SIG-M5 treated with dmso at 0.1 percent for 504 hours (cell line): Measurements from ENCODE around the gene NEURL1.
A peak's percentile ranks its signal among the peaks of the same experiment; 100 is the strongest.

Experiments used
- DNase-seq: peaks from one replicate; lab custom pipeline; 2025; ENCODE audit not compliant: unreplicated experiment; lab: John Stamatoyannopoulos, UW

Gene NEURL1

GRCh38 chr10:103545366-103545765 lies 51.9 kb downstream of the NEURL1 start:
- no peak for DNase-seq

- DNase-seq = no peak
Observed at GRCh38 chr10:103545771-103546281, 52.3 kb downstream of the NEURL1 start.

- DNase-seq = no peak
Observed at GRCh38 chr10:103546401-103546800, 52.9 kb downstream of the NEURL1 start.

- no peak for DNase-seq
Observed at GRCh38 chr10:103547391-103547946, 54.0 kb downstream of the NEURL1 start.

GRCh38 chr10:103548006-103548405 lies 54.5 kb downstream of the NEURL1 start:
- DNase-seq = no peak

GRCh38 chr10:103548581-103549348 lies 55.3 kb downstream of the NEURL1 start:
- DNase-seq = no peak

GRCh38 chr10:103549349-103549685 lies 55.8 kb downstream of the NEURL1 start:
- DNase-seq = no peak

GRCh38 chr10:103550229-103550628 lies 56.7 kb downstream of the NEURL1 start:
- no peak for DNase-seq

GRCh38 chr10:103551619-103552602 lies 58.4 kb downstream of the NEURL1 start:
- DNase-seq = peak; percentile 47

GRCh38 chr10:103552856-103553742 lies 59.6 kb downstream of the NEURL1 start:
- no peak for DNase-seq

- no peak for DNase-seq
Observed at GRCh38 chr10:103553743-103554487, 60.4 kb downstream of the NEURL1 start.

- DNase-seq = peak; percentile 60
Observed at GRCh38 chr10:103554488-103555324, 61.2 kb downstream of the NEURL1 start.

- DNase-seq = no peak
Observed at GRCh38 chr10:103555325-103555649, 61.8 kb downstream of the NEURL1 start.

GRCh38 chr10:103555712-103556111 lies 62.2 kb downstream of the NEURL1 start:
- no peak for DNase-seq

GRCh38 chr10:103556383-103557007 lies 63.0 kb downstream of the NEURL1 start:
- no peak for DNase-seq

- no peak for DNase-seq
Observed at GRCh38 chr10:103557455-103557854, 64.0 kb downstream of the NEURL1 start.

- no peak for DNase-seq
Observed at GRCh38 chr10:103558911-103559310, 65.4 kb downstream of the NEURL1 start.

- no peak for DNase-seq
Observed at GRCh38 chr10:103559776-103560175, 66.3 kb downstream of the NEURL1 start.

GRCh38 chr10:103560886-103561285 lies 67.4 kb downstream of the NEURL1 start:
- no peak for DNase-seq
